Epithelial cell of prostate (primary cell): ENCODE measurements around the gene BST2.

ENCODE experiments used
- DNase-seq: peaks from one replicate; pipeline ENCODE4 v3.0.0-alpha.2; 2011; ENCODE audit warnings: low read depth, low spot score
- H3K27ac ChIP-seq: fragments of 450-650 bp; 2 replicates; pipeline ENCODE4 v1.5.1; 2017; ENCODE audit warnings: mild to moderate bottlenecking

BST2 gene

GRCh38 chr19:17405250-17406045 lies at the start of gene BST2:
BST2 (minus strand) TSS chr19:17405630; CDS start chr19:17405575, 55 bp downstream.
- DNase-seq: peak; percentile 49
- H3K27ac ChIP-seq: no peak within 1 kb of the TSS

GRCh38 chr19:17454576-17455071 lies 49.2 kb upstream of the BST2 start:
- H3K27ac ChIP-seq: no peak overlapping the region
- no peak for DNase-seq

GRCh38 chr19:17451820-17452219 lies 46.4 kb upstream of the BST2 start:
- DNase-seq: no peak
- H3K27ac ChIP-seq: no peak overlapping the region

GRCh38 chr19:17450264-17451075 lies 45.0 kb upstream of the BST2 start:
- peak; percentile 98 for DNase-seq
- H3K27ac ChIP-seq: peak overlapping the region; percentile 87

- DNase-seq: no peak
Measured at GRCh38 chr19:17448131-17448967, 42.9 kb upstream of the BST2 start, which contains the start of gene TMEM221. TMEM221 (minus strand) TSS chr19:17448668; CDS start chr19:17448462, 206 bp downstream.

GRCh38 chr19:17447704-17448130 lies 42.3 kb upstream of the BST2 start:
- no peak overlapping the region for H3K27ac ChIP-seq
- no peak for DNase-seq

More at GRCh38 chr19:17448131-17448967, 42.9 kb upstream of the BST2 start, which contains the start of gene TMEM221:
- H3K27ac ChIP-seq: no peak within 1 kb of the TSS

- no peak overlapping the region for H3K27ac ChIP-seq
- DNase-seq: no peak
Measured at GRCh38 chr19:17445526-17446165, 40.2 kb upstream of the BST2 start.

GRCh38 chr19:17441241-17442021 lies 36.0 kb upstream of the BST2 start:
- no peak overlapping the region for H3K27ac ChIP-seq
- no peak for DNase-seq

GRCh38 chr19:17436874-17437267 lies 31.4 kb upstream of the BST2 start:
- H3K27ac ChIP-seq: no peak overlapping the region
- no peak for DNase-seq

- H3K27ac ChIP-seq: no peak overlapping the region
- no peak for DNase-seq
Measured at GRCh38 chr19:17436094-17436873, 30.9 kb upstream of the BST2 start.

- no peak for DNase-seq
- H3K27ac ChIP-seq: no peak overlapping the region
Measured at GRCh38 chr19:17435218-17435617, 29.8 kb upstream of the BST2 start.

- DNase-seq: no peak
- H3K27ac ChIP-seq: no peak overlapping the region
Measured at GRCh38 chr19:17431417-17431816, 26.0 kb upstream of the BST2 start.

GRCh38 chr19:17429641-17430113 lies 24.2 kb upstream of the BST2 start:
- H3K27ac ChIP-seq: no peak overlapping the region
- DNase-seq: no peak

- no peak overlapping the region for H3K27ac ChIP-seq
- DNase-seq: no peak
Measured at GRCh38 chr19:17424743-17425365, 19.4 kb upstream of the BST2 start.

GRCh38 chr19:17423429-17424208 lies 18.2 kb upstream of the BST2 start:
- no peak overlapping the region for H3K27ac ChIP-seq
- no peak for DNase-seq

GRCh38 chr19:17421942-17422341 lies 16.5 kb upstream of the BST2 start:
- no peak overlapping the region for H3K27ac ChIP-seq
- no peak for DNase-seq

GRCh38 chr19:17420475-17420924 lies 15.1 kb upstream of the BST2 start:
- no peak overlapping the region for H3K27ac ChIP-seq
- DNase-seq: no peak
